Bronchial epithelial cell (primary cell): ENCODE data around the gene PNKP. TPM values are rescaled to one million over a fixed set of nuclear protein-coding genes. Genes with fewer than 3 reads are reported as not detected.

Experiments
- DNase-seq: peaks from one replicate; pipeline ENCODE4 v3.0.0-alpha.2; 2010; ENCODE audit warnings: low read depth
- FAIRE-seq: peaks from 2 replicates; lab custom pipeline; 2011; peaks lifted over from hg19 to GRCh38; lab: Jason Lieb, UNC
- H3K27me3 ChIP-seq: 2 replicates; pipeline ENCODE4 v1.5.1; 2011; ENCODE audit warnings: low read length; ENCODE audit not compliant: control insufficient read depth, insufficient read depth
- H3K36me3 ChIP-seq: 2 replicates; pipeline ENCODE4 v1.5.1; 2011; ENCODE audit warnings: low read length; ENCODE audit not compliant: control insufficient read depth, insufficient read depth
- H3K4me3 ChIP-seq: 2 replicates; pipeline ENCODE4 v1.5.1; 2011; ENCODE audit warnings: mild to moderate bottlenecking, low read depth, low read length, control low read depth
- CTCF ChIP-seq: IDR thresholded peaks from 2 replicates; pipeline ENCODE4 v1.5.1; 2011; ENCODE audit warnings: mild to moderate bottlenecking, moderate library complexity, low read length, control low read depth, inconsistent platforms; ENCODE audit not compliant: insufficient read depth, severe bottlenecking
- total RNA-seq: library from RNA; depleted of rRNA; stranded (reverse); fragments of >200 nt; gene quantifications from 2 replicates; pipeline ENCODE4 v1.2.1, GENCODE V29; 2014

PNKP gene
- total RNA-seq, 1 donor from 2014 or later: 37.9 TPM

- H3K4me3 ChIP-seq: no peak overlapping the region
- peaks cover 14% of the 10 kb centered on the region for H3K36me3 ChIP-seq
- H3K27me3 ChIP-seq: no peaks in the 10 kb centered on the region
- no peak for FAIRE-seq
- no peak for TF ChIP-seq CTCF
- DNase-seq: no peak
These were observed 20.5 kb upstream of the PNKP start for GRCh38 chr19:49887665-49888509.

GRCh38 chr19:49887037-49887664 lies 19.8 kb upstream of the PNKP start:
- DNase-seq: no peak
- Histone ChIP-seq H3K4me3 (no peak overlapping the region), H3K36me3 (peaks cover 21% of the 10 kb centered on the region), H3K27me3 (no peaks in the 10 kb centered on the region)
- no peak for TF ChIP-seq CTCF
- no peak for FAIRE-seq

- no peak for TF ChIP-seq CTCF
- DNase-seq (peak; percentile 36), FAIRE-seq (no peak)
- Histone ChIP-seq H3K27me3 (no peaks in the 10 kb centered on the region), H3K36me3 (peaks cover 35% of the 10 kb centered on the region), H3K4me3 (no peak overlapping the region)
These were observed 17.4 kb upstream of the PNKP start for GRCh38 chr19:49884760-49885159.

- FAIRE-seq: no peak
- Histone ChIP-seq H3K27me3 (no peaks in the 10 kb centered on the region), H3K4me3 (no peak overlapping the region), H3K36me3 (peaks cover 37% of the 10 kb centered on the region)
- no peak for TF ChIP-seq CTCF
- DNase-seq: no peak
These were observed 16.7 kb upstream of the PNKP start for GRCh38 chr19:49884109-49884508.

GRCh38 chr19:49883094-49883493 lies 15.7 kb upstream of the PNKP start:
- Histone ChIP-seq H3K27me3 (no peaks in the 10 kb centered on the region), H3K4me3 (no peak overlapping the region), H3K36me3 (peaks cover 38% of the 10 kb centered on the region)
- DNase-seq (no peak), FAIRE-seq (no peak)
- TF ChIP-seq CTCF: no peak
